GM23338 (cell line): ENCODE measurements around the gene CHD5.
A peak's percentile ranks its signal among the peaks of the same experiment; 100 is the strongest.

Experiments used
- CREB1 ChIP-seq: fragments of 250-450 bp; sonication (Bioruptor Pico); IDR thresholded peaks from 2 replicates; pipeline ENCODE4 v1.5.0; 2020; ENCODE audit warnings: low read depth, mild to moderate bottlenecking, moderate library complexity
- CTCF ChIP-seq, 2 experiments: fragments of 200-600 bp in 1 of 2; sonication (generic) in 1 of 2; conservative IDR thresholded peaks; 2 replicates each; pipeline versions ENCODE4 v1.5.1 to v1.6.1; 2016 to 2017; ENCODE audit warnings: antibody characterized with exemption in 2 of 2, low read depth in 2 of 2, mild to moderate bottlenecking in 2 of 2, moderate library complexity in 1 of 2
- ETS1 ChIP-seq: IDR thresholded peaks from 2 replicates; pipeline ENCODE4 v1.6.1; 2016; ENCODE audit warnings: antibody characterized with exemption
- EZH2 ChIP-seq: fragments of 200-600 bp; sonication (generic); IDR thresholded peaks from one replicate; pipeline ENCODE4 v1.8.0; 2017; ENCODE audit warnings: antibody characterized with exemption, mild to moderate bottlenecking, low read depth; ENCODE audit not compliant: unreplicated experiment
- EZH2phosphoT487 ChIP-seq: fragments of 200-600 bp; sonication (generic); IDR thresholded peaks from one replicate; pipeline ENCODE4 v1.8.1; 2018; ENCODE audit warnings: antibody characterized with exemption; ENCODE audit not compliant: unreplicated experiment
- JUNB ChIP-seq: IDR thresholded peaks from one replicate; pipeline ENCODE4 v1.6.1; 2016; ENCODE audit warnings: antibody characterized with exemption; ENCODE audit not compliant: unreplicated experiment
- NANOG ChIP-seq: IDR thresholded peaks from 2 replicates; pipeline ENCODE4 v1.6.1; 2016; ENCODE audit warnings: antibody characterized with exemption, borderline replicate concordance
- POLR2AphosphoS5 ChIP-seq: IDR thresholded peaks from 2 replicates; pipeline ENCODE4 v1.6.1; 2016; ENCODE audit warnings: antibody characterized with exemption, low read depth
- REST ChIP-seq: IDR thresholded peaks from one replicate; pipeline ENCODE4 v1.6.1; 2018; ENCODE audit warnings: antibody characterized with exemption; ENCODE audit not compliant: unreplicated experiment
- STAT1 ChIP-seq: IDR thresholded peaks from one replicate; pipeline ENCODE4 v1.6.1; 2016; ENCODE audit warnings: antibody characterized with exemption; ENCODE audit not compliant: unreplicated experiment
- ZNF114 ChIP-seq: fragments of 250-450 bp; sonication (Bioruptor Pico); IDR thresholded peaks from 2 replicates; pipeline ENCODE4 v1.5.0; 2020; ENCODE audit warnings: mild to moderate bottlenecking, moderate library complexity
- ZNF331 ChIP-seq: fragments of 250-450 bp; sonication (Bioruptor Pico); IDR thresholded peaks from 2 replicates; pipeline ENCODE4 v1.5.0; 2020; ENCODE audit warnings: low read depth, mild to moderate bottlenecking, moderate library complexity
- ZNF462 ChIP-seq: fragments of 250-450 bp; sonication (Bioruptor Pico); IDR thresholded peaks from 2 replicates; pipeline ENCODE4 v1.5.0; 2020; ENCODE audit warnings: mild to moderate bottlenecking, moderate library complexity

- TF ChIP-seq REST (no peak), JUNB (no peak), POLR2AphosphoS5 (no peak), CTCF (conservative IDR thresholded peaks at IDR 0.05; ENCODE audit: low read depth in 2 of 2) (peak; percentile 41 to 71), EZH2 (no peak), EZH2phosphoT487 (no peak), ETS1 (no peak), CREB1 (CRISPR knock-in tag) (no peak), ZNF114 (CRISPR knock-in tag) (no peak), ZNF331 (no peak), NANOG (no peak), STAT1 (no peak), ZNF462 (CRISPR knock-in tag) (no peak)
Measured at GRCh38 chr1:6108937-6109614, 71.0 kb downstream of the CHD5 start.
